Activated B cell treated with CpG ODN at 0.5 μM for 24 hours (primary cell): ENCODE measurements around the gene ERC1. TPM values are rescaled to one million over a fixed set of nuclear protein-coding genes. Genes with fewer than 3 reads are reported as not detected.

ENCODE experiments used
- ATAC-seq: fragments of 200-7000 bp; cut with Tn5 transposase; one replicate; pipeline ENCODE4 v1.10.0; 2021; ENCODE audit warnings: low read depth, mild to moderate bottlenecking, moderate library complexity
- CTCF ChIA-PET: fragments of 350-600 bp; sonication (Branson Sonifier 250); formaldehyde crosslinking; loops from one replicate; lab custom pipeline; 2021; ENCODE audit warnings: antibody characterized with exemption; lab: Charles Lee
- POLR2A ChIA-PET: fragments of 350-600 bp; sonication (Branson Sonifier 250); formaldehyde crosslinking; loops from one replicate; lab custom pipeline; 2021; ENCODE audit warnings: antibody characterized with exemption; lab: Charles Lee
- DNase-seq: peaks from one replicate; pipeline ENCODE4 v3.0.0; 2022
- H3K27ac Mint-ChIP-seq: one replicate; pipeline ENCODE4 v1.8.0; 2020; ENCODE audit warnings: mixed read lengths
- H3K27me3 Mint-ChIP-seq: one replicate; pipeline ENCODE4 v1.8.0; 2021; ENCODE audit warnings: mixed read lengths
- H3K36me3 Mint-ChIP-seq: one replicate; pipeline ENCODE4 v1.8.0; 2021; ENCODE audit warnings: low read depth, mixed read lengths
- H3K4me1 Mint-ChIP-seq: one replicate; pipeline ENCODE4 v1.8.0; 2021; ENCODE audit warnings: mixed read lengths
- H3K4me3 Mint-ChIP-seq: one replicate; pipeline ENCODE4 v1.8.0; 2020; ENCODE audit warnings: mild to moderate bottlenecking, mixed read lengths
- H3K9me3 Mint-ChIP-seq: one replicate; pipeline ENCODE4 v1.8.0; 2020; ENCODE audit warnings: mixed read lengths
- intact Hi-C: fragments of 100-400 bp; cut with micrococcal nuclease; formaldehyde crosslinking; loops from one replicate; pipeline ENCODE4 v1.15.1; 2024
- total RNA-seq: library from RNA; stranded (reverse); gene quantifications from 2 replicates; pipeline ENCODE4 v1.2.3, GENCODE V29; 2022
- TF ChIP-seq, protein P1 (sequence below): fragments of 200-600 bp; IDR thresholded peaks from one replicate; pipeline ENCODE4 v1.8.0; 2022; ENCODE audit warnings: antibody characterized with exemption, mild to moderate bottlenecking

Gene ERC1
- total RNA-seq, 1 donor from 2014 or later = 57.0 TPM

DNA sequence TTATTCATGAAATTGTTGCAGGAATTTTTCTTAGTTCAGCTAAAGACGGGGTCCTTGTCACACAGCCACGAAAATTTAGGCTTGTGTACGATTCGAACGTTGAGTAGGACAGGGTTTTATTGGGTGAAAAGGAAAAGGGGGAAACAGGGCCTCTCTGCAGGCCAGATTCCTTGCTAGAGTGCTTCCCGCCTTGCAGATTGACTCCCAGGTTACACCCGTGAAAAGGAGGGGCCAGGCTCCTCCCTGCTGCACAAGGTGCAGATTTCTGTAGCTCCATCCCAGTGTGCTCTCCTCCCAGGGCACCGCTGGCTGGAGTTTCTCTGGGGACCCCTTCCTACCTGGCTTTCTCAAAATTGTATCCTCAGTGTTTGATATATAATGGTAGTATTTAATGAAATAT is 221.5 kb downstream of the ERC1 start:
- peaks cover 13% of the 10 kb centered on the region for H3K4me1 Mint-ChIP-seq
- no peak for DNase-seq
- H3K27ac Mint-ChIP-seq = no peak overlapping the region
- no peaks in the 10 kb centered on the region for H3K27me3 Mint-ChIP-seq
- TF ChIP-seq, protein P1, sequence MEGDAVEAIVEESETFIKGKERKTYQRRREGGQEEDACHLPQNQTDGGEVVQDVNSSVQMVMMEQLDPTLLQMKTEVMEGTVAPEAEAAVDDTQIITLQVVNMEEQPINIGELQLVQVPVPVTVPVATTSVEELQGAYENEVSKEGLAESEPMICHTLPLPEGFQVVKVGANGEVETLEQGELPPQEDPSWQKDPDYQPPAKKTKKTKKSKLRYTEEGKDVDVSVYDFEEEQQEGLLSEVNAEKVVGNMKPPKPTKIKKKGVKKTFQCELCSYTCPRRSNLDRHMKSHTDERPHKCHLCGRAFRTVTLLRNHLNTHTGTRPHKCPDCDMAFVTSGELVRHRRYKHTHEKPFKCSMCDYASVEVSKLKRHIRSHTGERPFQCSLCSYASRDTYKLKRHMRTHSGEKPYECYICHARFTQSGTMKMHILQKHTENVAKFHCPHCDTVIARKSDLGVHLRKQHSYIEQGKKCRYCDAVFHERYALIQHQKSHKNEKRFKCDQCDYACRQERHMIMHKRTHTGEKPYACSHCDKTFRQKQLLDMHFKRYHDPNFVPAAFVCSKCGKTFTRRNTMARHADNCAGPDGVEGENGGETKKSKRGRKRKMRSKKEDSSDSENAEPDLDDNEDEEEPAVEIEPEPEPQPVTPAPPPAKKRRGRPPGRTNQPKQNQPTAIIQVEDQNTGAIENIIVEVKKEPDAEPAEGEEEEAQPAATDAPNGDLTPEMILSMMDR = no peak
- POLR2A ChIA-PET = no interaction called here
- H3K36me3 Mint-ChIP-seq = peaks cover 13% of the 10 kb centered on the region
- ATAC-seq = no peak
- CTCF ChIA-PET = no interaction called here
- intact Hi-C loops = no loop called here
- H3K9me3 Mint-ChIP-seq = no peaks in the 10 kb centered on the region
- H3K4me3 Mint-ChIP-seq = no peak overlapping the region

DNA sequence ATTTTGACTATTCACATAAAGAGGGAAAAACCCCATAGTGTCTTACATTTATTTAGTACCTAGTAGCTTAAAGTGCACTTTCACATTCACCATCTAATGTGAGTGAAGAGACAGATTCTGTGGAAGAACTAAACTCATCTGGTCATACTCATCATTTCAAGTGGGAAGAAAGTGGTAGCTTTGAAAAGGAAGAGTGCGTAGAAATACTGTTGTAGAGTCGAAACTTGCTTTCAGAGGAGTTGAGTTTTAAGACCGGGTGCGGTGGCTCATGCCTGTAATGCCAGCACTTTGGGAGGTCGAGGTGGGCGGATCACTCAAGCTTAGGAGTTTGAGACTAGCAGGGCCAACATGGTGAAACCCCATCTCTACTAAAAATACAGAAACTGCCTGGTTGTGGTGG is 222.2 kb downstream of the ERC1 start:
- no peaks in the 10 kb centered on the region for H3K9me3 Mint-ChIP-seq
- ChIA-PET CTCF (no interaction called here), POLR2A (no interaction called here)
- peaks cover 6% of the 10 kb centered on the region for H3K4me1 Mint-ChIP-seq
- DNase-seq = no peak
- no peaks in the 10 kb centered on the region for H3K27me3 Mint-ChIP-seq
- peaks cover 12% of the 10 kb centered on the region for H3K36me3 Mint-ChIP-seq
- TF ChIP-seq, protein P1 = no peak
- ATAC-seq = no peak
- intact Hi-C loops = no loop called here
- H3K4me3 Mint-ChIP-seq = no peak overlapping the region
- no peak overlapping the region for H3K27ac Mint-ChIP-seq

DNA sequence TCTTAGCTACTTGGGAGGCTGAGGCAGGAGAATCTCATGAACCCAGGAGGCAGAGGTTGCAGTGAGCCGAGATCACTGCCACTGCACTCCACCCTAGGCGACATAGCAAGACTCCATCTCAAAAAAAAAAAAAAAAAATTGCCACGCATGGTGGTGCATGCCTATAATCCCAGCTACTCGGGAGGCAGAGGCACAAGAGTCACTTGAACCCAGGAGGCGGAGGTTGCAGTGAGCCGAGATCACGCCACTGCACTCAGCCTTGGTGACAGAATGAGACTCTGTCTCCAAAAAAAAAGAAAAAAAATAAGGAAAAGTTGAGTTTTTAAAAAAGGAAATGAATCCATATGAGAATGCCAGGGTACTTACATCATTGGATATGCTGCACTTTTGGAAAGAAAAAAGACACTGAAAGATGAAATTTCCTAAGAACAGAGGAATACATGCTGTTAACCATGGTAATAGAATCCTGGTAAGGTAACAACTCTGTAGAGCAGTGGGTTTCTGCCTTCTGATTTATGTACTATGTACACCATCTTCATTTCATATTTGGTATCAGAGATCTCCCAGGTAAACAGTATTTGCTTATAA is 222.7 kb downstream of the ERC1 start:
- no peak for ATAC-seq
- POLR2A ChIA-PET = no interaction called here
- Mint-ChIP-seq H3K27me3 (no peaks in the 10 kb centered on the region), H3K4me3 (no peak overlapping the region), H3K36me3 (peaks cover 8% of the 10 kb centered on the region), H3K9me3 (no peaks in the 10 kb centered on the region), H3K27ac (no peak overlapping the region), H3K4me1 (peaks cover 2% of the 10 kb centered on the region)
- TF ChIP-seq, protein P1 = no peak
- DNase-seq = no peak
- intact Hi-C loops = no loop called here
- CTCF ChIA-PET = no interaction called here

DNA sequence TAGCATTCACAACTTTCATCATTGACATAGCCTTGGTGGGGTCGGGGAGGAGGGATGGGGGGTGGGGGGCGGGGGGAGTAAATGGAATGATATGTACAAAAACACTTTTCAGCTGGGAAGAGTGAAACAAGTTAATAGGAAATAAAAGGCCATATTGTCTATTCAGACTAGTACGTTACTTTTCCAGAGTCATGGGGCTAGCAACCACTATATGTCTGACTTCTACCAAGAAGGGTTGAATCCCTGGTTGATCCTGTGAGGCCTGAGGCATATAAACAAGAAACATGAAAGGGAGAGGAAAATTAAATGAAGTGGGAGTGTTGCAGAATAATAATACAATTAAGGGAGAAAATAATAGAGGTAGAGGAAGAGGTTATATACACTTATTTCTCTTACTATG is 225.5 kb downstream of the ERC1 start:
- Mint-ChIP-seq H3K4me3 (no peak overlapping the region), H3K9me3 (no peaks in the 10 kb centered on the region), H3K27ac (no peak overlapping the region), H3K36me3 (no peaks in the 10 kb centered on the region), H3K27me3 (no peaks in the 10 kb centered on the region), H3K4me1 (peaks cover 2% of the 10 kb centered on the region)
- ATAC-seq (no peak), DNase-seq (no peak)
- intact Hi-C loops = no loop called here
- TF ChIP-seq, protein P1 = no peak
- CTCF ChIA-PET = no interaction called here
- POLR2A ChIA-PET = no interaction called here

DNA sequence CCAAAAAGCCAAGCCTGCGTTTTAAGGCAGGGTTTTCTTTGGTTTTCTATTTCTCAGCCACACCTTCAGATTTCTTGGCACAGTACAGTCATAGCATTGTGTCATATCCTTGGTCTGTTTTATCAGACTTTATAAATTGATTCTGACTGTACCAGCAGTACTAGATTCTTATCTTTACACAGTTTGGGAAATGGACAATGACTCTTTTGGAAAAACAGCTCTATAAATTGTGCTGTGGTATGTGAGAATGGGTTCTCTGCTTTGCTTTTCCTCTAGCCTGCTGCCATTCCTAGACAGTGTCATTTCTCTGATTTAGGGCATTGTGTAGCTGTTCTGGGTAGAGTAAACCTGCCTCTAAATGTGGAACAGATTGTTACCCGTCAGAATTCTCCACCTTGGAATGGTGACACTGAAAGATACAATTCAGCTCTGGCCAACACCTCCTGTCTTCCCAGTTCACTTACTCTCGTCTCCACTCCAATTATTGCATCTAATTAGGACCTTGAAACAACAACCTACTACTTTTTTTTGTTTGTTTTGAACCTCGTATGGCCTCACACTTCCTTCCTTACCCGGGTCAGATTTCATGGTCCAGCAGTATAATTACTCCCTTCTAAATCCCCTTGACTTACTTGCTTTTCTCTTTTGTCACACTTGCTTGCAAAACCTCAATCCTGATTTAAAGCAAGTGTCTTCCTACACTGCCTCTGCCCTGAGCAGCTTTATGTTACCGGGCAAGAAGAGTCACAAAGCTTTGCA is 226.3 kb downstream of the ERC1 start:
- TF ChIP-seq, protein P1 = no peak
- Mint-ChIP-seq H3K4me3 (no peak overlapping the region), H3K4me1 (peaks cover 2% of the 10 kb centered on the region), H3K36me3 (no peaks in the 10 kb centered on the region), H3K27ac (no peak overlapping the region), H3K9me3 (no peaks in the 10 kb centered on the region), H3K27me3 (no peaks in the 10 kb centered on the region)
- ChIA-PET POLR2A (interaction anchor here (0.6 kb wide), 1 partner anchor 369 kb away, joined by 6 read pairs; no protein-coding TSS in a partner anchor), CTCF (no interaction called here)
- no peak for ATAC-seq
- DNase-seq = no peak
- intact Hi-C loops = no loop called here
